GM18861 (cell line): ENCODE results near the gene KLF9.
"Not testable (repeated sequence)": the region's sequence is repeated elsewhere in the genome, so short reads cannot be mapped to it uniquely, and the experiment has no call there.

Source experiments
- ATAC-seq: cut with Tn5 transposase; IDR thresholded peaks from one replicate; pipeline ENCODE4 v1.9.1; 2021; ENCODE audit not compliant: unreplicated experiment

Gene KLF9

DNA sequence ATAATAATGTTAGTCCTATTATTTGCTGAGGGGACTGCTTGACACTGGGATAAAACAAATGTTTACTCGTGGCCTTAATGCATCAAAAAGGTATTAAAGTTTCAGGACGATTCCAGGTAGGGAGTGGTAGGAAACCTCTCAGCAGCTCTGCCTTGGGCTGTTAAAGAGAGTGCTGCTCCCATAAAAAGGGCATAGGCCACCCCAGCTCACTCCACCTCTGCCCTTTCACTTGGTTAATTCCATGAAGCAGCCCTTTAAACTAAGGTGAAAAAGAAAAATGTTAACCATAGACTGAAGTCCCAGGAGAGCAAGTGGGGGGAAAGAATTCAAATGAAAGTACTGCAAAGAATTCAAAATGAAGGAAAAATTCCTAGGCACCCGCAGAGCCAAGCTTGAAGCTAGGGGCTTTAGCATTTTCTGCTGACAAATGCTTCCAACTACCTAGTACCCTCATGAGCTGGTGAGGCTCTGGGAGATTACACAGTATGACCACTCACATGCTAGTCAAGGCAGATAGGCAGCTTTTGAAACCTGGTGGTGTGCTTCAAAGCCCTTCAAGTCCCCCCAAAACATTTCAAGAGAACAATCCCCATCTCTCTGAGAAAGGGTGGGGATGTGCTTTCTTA, 8.5 kb downstream of the KLF9 start:
- peak; percentile 17 for ATAC-seq

DNA sequence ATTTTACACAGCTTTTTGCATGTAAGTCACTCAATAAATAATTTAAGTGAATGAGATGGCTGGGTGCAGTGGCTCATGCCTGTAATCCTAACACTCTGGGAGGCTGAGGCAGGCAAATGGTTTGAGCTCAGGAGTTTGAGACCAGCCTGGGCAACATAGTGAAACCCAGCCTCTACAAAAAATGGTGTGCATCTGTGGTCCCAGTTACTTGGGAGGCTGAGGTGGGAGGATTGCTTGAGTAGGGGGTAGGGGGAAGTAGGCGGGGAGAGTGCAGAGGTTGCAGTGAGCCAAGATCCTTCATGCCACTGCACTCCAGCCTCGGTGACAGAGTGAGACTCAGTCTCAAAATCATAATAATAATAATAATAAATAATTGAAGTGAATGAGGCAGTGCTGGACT, 10.2 kb downstream of the KLF9 start:
- ATAC-seq: no peak

DNA sequence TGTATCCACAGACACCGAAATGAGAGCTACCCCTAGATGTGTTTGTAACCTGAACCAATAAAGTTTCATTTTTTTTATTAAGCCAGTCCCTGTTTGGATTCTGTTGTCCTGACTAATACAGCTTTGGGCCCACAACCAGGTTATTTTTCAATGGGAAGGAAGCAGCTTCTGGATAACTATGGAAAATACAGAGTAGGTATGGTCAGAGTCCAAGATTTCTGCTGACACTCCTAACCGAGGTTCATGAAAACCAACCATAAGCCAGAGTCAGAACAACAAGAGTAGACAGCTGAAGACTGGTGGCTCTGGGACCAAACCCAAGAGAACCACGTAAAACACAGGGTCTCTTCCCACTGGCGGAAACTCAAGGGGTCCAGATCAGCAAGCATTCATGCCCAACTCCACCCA, 10.8 kb downstream of the KLF9 start:
- ATAC-seq: no peak

DNA sequence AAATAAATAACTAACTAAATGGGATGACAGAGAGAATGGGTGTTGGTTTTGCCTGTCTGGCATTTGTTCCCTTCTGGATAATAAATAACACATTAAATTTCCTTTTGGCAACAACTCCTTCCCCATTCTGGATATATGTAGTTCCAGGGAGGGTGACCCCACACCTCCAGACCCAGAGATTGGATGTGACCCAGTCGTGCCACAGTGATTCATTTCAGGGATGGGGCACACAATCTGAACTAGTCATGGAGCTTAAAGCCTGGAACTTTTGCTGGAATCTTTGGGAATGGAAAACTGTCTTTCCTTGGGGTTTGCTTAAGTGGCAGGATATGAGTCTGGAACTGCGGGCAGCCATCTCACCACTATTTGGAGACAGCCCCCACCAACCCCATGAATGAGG, 11.3 kb downstream of the KLF9 start:
- ATAC-seq: no peak

DNA sequence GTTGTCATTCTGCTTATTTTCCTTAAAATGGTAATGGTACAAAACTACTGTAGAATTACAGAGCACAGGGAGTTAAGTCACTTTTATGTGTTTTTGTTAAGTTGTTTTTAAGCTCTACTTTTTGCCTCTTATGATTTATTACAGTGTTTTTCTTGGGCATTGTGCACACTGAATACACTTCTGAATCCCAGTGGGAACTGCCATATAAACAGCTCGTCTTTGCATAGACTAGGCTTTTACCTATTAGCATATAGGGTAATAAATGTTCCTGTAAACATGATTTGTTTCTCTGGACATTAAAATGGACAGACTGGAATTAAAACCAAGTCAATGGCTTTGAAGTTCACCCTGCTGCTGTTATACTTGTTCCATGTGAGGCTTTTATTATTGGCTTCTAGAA, 12.2 kb downstream of the KLF9 start:
- ATAC-seq: no peak

DNA sequence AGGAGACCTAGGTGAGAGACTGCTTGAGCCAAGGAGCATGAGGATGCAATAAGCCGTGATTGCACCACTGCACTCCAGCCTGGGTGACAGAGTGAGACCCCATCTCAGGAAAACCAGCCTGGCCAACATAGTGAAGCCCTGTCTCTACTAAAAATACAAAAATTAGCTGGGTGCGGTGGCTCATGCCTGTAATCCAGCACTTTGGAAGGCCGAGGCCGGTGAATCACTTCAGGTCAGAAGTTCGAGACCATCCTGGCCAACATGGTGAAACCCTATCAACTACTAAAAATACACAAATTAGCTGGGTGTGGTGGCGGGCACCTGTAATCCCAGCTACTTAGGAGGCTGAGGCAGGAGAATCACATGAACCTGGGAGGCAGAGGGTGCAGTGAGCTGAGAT, 13.2 kb downstream of the KLF9 start:
- not testable (repeated sequence) for ATAC-seq

DNA sequence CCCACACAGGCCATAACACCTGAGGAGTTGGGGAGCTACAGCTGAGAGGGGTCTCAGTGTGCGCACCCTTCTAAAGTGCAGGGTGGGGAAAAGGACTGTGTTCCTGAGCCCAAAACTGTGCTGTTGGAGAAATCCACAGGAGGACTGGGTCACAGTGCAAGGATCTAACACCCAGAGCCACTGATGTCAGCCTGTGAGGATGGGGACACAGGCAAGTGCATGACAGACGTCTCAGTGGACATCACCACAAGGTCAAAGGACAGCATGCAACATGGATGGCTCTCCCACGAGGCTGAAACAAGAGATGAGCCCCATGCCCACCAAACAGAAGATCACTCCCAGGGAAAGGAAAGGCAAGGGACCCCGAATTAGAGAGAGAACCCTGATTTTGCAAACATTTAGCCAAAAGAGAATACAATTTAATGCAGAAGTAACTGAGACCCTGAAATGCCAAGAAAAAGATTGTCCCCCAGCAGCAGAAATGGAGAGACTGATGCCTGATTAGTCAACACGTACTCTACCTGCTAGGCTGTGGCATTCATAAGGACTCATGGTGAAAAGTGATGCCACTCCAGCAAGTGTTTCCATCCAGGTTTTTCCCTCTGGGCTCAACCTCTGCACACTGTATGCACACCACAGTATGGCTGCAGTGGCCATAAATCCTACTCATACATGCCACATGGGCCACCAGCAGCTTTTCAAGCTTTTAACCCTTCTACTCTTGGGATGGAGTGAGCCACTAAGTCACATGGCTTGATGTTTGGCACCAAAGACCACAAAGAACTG, 14.2 kb downstream of the KLF9 start:
- ATAC-seq: no peak

DNA sequence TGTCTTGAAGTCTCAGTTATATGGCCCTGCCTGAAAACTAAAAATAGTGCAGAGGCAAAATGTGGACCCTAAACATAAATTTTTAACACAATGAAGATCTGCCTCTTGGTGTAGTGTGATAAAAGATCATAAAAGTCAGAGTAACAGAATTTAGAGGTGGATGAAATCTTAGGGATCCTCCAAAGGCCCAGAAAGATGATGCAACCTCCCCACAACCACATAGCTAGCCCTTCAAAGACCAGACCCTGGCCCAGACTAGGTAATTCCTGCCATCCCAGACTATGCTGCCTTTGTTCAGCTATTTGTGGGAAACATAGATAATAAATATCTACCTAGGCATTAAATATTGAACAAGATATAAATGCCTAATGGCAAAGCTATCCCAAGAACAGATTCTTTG, 15.3 kb downstream of the KLF9 start:
- no peak for ATAC-seq

DNA sequence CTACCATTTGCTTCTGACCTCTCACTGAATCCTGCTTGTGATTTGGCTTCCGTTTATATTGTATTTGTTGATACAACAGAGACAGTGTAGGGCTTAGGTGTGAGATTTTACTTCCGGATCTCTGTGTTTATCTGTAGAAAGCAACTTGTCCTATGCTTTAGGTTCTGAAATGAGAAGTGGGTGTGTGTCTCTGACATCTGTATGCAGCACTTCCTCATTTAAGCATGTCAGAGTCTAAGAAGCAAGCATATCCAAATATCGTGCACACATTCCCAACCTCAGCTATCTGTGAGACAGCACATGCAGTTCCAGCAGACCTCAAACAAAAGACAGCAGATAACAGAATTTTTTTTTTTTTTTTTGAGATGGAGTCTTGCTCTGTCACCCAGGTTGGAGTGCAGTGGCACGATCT, 16.3 kb downstream of the KLF9 start:
- peak; percentile 100 for ATAC-seq

DNA sequence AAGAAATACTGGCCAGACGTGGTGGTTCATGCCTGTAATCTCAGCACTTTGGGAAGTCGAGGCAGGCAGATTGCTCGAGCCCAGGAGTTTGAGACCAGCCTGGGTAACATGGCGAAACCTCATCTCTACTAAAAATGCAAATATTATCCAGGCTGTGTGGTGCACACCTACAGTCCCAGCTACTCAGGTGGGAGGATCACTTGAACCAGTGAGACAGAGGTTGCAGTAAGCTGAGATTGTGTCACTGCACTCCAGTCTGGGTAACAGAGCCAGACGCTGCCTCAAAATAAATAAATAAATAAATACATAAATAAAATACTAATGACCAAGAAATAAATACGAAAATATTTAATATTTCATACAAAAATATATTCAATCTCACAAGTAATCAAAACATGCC, 18.8 kb downstream of the KLF9 start:
- ATAC-seq: no peak

DNA sequence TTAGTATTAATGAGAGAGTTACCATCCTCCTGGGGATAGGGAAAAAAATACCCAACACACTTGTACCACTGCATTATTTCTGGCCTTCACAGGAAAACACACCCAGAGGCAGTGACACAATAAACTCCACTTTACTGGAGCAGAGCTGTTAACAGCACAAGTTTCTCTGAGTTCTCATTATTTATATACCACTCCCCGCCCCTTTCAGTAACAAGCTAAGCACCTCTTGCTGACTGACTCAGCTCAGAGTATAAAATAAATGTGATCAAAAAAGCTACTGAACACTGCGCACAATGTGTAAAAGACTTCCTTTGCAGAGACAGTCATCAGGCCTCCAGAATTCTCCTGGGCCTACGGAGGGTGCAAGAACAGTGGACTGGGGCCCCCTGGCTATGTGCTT, 21.6 kb downstream of the KLF9 start:
- no peak for ATAC-seq

DNA sequence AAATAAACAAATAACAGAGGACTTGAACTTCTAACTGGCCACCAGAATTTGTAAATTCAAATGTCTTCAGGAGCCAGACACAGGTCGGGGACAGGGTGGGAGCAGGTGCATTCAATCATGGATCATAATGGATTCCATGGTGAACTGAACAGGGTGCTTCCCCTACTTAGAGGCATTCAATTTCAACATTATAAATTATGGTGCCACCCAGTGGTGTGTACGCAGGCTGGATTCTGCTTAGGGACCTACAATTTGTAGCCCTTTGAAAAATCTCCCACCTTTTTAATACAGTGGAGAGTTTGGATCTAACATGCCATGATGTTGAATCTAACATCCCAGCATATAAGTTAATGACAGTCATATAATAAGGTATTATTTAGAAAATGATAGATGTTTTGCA, 22.3 kb downstream of the KLF9 start:
- ATAC-seq: peak; percentile 64

DNA sequence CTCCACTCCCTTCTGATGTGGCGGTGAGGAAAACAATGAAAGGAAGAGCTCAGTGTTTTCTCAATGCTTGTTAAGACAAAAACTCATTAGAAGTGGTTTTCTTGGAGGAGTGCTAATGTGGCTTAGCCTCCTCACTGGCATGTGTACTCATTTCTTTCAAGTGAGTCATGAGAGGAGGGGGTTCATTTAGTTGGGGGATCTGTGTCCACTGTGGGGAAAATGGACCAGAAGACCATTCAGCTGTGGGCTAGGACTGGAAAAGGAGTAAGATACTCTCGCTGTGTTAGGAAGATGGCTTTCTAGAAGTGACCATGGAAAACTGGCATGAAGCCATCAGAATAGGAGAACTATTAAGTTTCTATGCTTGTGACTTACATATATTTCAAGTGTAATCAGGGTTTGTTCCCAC, 23.5 kb downstream of the KLF9 start:
- no peak for ATAC-seq

DNA sequence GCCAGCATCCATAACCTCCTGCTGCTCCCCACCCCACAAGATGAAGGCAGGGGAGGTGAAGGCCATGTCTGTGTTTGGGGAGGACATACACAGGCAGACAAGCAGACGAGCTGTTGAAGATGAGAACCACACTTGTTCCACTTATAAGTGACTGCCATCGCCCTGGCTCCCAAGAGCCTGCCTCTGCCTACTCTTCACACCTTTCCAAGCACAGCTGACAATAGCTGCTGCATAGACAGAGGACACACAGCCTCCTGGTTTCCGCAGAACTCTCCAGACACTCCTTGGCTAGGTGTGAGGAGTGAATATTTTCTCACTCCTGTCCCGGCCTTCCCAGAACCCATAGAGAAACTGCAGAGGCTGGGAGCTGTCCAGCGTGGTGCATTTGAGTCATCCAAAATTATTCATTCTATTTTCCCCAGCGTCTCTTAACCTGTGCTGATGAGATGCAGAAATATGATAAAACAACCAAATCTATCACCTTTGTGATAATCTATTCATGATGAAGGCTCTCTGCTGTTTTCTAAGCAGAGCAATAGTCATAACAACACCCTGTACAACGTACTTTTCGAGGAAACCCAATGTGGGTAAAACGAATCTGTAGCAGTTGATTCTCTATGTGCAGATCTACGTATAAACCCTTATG, 24.7 kb downstream of the KLF9 start:
- ATAC-seq: no peak

DNA sequence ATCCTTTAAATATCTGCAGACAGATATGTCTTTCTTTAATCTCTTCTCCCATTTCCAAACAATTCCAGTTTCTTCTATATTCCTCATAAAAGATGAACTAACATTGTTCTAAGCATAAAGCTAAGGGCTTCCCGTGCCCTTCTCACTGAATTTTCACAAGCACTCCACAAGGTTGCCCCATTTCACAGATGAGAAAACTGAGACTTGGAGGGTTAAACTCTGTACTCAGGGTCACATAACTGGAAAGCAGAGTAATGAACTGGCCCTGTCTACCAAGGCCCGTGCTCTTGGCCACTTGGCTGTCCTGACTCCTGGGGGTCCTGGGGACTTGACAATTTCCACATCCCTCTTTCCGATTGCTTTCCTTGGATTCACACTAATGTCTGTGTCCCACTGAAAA, 25.3 kb downstream of the KLF9 start:
- no peak for ATAC-seq

DNA sequence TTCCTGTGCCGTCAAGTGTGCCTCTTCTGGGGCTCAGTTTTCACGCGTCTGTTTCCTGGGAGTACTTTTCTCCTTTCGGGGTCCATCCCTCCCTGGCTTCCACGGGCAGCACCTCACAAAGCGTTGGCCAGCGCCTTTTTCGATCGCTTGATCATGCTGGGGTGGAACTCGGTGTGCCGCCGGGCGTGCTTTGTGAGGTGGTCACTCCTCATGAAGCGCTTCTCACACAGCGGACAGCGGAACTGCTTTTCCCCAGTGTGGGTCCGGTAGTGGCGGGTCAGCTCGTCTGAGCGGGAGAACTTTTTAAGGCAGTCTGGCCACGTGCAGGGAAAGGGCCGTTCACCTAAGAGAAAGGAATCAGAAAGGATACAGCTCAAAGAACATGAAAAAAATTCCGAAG, 26.8 kb downstream of the KLF9 start:
- no peak for ATAC-seq

DNA sequence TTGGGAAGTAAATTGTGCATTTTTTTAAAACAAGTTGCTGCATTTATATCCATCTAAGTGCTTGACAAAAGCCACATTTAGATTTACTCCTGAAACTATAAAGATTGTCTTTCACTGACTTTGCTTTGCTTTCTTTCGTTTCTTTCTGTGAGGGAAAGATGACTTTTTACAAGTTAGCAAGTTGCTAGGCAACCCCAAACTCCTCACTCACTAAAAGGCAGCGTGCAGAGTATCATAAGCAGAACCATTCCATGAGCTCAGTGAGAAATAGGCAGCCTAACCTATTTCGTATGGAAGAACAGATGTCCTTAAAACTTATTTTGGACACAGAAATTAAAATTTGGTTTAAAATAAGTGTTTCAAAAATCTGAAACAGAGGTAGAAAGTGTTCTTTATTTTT, 29.0 kb downstream of the KLF9 start:
- no peak for ATAC-seq

DNA sequence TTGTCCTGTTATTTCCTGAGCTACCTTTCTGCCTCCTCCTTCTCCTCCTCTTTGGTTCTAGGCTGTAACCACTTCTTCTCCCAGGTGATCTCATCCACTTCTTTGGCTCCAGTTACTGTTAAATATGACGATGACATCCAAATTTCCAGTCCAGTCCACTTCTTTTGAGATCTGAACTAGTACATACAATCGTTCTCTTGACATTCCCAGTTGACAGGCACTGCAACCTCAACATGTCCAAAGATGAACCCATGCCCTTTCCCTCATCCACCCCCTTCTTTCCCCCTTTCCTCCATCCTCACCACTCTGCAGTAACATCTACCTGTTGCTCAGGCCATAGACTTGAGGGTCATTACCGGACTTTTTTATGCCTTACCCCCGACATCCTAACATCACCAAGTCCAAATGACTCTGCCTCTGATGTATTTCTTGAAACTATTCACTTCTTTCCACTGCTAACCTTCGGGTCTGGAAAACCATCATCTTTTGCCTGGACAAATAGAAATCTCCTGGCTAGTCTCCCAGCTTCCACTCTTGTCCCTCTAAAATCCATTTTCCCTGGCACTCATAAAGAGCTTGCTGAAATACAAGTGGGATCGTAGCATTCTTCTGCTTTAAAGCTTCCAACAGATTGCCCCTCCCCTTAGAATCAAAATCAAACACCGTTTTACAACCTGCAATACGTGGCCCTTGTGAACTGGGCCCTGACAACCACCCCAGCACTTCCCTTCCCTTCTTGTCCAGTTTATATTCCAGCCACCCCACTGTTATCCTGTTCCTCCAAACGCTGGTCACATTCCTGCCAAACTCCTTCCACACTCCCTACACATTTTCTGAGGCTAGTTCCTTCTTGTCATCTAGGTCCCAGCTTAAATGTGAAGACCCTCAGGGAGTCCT, 31.5 kb downstream of the KLF9 start:
- ATAC-seq: no peak

DNA sequence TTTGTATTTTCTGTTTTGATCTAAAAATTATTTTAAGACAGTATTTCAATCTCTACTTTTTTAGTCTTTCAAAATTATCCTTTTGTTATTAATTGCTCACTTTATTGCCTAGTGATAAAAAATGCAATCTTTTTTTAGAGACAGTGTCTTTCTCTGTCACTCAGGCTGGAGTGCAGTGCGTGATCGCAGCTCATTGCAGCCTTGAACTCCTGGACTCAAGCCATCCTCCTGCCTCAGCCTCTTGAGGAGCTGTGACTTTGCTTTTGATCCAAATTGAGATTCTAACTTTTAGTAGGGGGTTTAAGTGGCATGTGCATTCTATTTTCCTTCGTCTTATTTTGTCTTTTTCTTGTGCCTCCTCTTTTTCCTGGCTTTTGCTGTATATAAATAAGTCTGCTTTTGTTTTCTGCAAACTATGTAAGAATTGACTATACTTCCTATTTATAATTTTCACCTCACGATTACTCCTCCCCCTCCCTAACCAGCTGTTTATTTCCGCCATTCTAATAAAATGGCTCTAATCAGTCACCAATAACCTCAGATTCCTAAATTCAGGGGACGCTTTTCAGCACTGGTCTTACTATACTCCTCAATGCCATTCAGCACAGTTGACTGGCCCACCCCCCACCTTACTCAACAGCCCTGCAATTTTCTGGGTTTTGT, 32.3 kb downstream of the KLF9 start:
- ATAC-seq: no peak

DNA sequence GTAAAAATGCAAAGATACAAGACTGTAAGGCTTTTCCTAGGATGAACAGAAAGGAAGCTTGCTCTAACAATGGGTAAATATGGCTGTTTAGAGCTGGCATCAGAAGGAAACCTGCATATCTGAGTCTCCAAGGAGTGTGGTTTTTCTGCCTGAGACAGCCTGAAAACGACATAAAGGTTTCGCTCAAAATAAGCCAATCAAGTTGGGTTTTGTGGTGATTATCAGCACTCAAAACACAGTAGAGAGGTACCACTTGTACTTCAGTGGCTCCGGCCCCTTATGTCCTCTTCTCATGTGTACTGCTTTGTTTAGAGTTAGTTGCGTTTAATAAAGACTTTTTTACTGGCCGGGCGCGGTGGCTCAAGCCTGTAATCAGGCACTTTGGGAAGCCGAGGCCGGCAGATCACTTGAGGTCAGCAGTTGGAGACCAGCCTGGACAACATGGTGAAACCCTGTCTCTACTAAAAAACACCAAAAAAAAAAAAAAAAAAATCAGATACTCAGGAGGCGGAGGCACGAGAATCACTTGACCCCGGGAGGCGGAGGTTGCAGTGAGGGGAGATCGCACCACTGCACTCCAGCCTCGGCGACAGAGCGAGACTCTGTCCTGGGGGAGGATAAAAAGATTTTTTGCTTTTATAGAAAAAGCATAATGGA, 39.4 kb downstream of the KLF9 start:
- no peak for ATAC-seq
